ENCODE results near the gene XKR7. TPM values are rescaled to one million over a fixed set of nuclear protein-coding genes. Genes with fewer than 3 reads are reported as not detected.
"Not testable (repeated sequence)": the region's sequence is repeated elsewhere in the genome, so short reads cannot be mapped to it uniquely, and the experiment has no call there.

Gene XKR7, protein sequence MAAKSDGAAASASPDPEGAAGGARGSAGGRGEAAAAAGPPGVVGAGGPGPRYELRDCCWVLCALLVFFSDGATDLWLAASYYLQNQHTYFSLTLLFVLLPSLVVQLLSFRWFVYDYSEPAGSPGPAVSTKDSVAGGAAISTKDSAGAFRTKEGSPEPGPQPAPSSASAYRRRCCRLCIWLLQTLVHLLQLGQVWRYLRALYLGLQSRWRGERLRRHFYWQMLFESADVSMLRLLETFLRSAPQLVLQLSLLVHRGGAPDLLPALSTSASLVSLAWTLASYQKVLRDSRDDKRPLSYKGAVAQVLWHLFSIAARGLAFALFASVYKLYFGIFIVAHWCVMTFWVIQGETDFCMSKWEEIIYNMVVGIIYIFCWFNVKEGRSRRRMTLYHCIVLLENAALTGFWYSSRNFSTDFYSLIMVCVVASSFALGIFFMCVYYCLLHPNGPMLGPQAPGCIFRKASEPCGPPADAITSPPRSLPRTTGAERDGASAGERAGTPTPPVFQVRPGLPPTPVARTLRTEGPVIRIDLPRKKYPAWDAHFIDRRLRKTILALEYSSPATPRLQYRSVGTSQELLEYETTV
- not detected for polyA plus RNA-seq

DNA sequence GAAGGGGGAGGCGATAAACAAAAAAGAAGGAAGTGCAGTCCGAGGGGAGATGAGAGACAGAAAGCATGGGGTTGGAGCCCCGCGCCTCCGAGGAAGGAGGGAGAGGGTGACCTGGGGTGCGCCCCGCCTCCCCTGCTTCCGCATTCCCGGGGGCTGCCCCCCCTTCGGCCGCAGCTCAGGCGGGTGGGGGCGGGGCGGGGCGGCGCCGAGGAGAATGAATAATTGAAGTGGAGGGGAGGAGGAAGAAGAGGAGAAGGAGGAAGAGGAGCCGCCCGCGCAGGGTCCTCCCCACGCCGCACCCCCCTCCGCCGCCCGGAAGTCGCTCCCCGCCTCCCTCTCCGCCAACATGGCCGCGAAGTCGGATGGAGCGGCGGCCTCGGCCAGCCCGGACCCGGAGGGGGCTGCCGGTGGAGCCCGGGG, at the start of gene XKR7:
Gene XKR7, plus strand, starts transcription at position 322 of the 420 bp plus-strand sequence. Its CDS starts 25 bp downstream, at position 347.
- Mint-ChIP-seq H3K4me3 (peak within 1 kb of the TSS; percentile 83 to 95 (median 90)), H3K27ac (no peak within 1 kb of the TSS), H3K4me1 (peaks cover 6 to 8% of the 10 kb centered on the region in 2 donors), H3K27me3 (ENCODE audit: low read depth in 3 of 3) (peaks cover 14 to 44% (median 16%) of the 10 kb centered on the region in 3 donors), H3K9me3 (peaks cover 0 to 2% (median 0%) of the 10 kb centered on the region in 6 donors), H3K36me3 (peaks cover 0 to 8% (median 0%) of the 10 kb centered on the region in 3 donors)
- DNase-seq, result no peak

DNA sequence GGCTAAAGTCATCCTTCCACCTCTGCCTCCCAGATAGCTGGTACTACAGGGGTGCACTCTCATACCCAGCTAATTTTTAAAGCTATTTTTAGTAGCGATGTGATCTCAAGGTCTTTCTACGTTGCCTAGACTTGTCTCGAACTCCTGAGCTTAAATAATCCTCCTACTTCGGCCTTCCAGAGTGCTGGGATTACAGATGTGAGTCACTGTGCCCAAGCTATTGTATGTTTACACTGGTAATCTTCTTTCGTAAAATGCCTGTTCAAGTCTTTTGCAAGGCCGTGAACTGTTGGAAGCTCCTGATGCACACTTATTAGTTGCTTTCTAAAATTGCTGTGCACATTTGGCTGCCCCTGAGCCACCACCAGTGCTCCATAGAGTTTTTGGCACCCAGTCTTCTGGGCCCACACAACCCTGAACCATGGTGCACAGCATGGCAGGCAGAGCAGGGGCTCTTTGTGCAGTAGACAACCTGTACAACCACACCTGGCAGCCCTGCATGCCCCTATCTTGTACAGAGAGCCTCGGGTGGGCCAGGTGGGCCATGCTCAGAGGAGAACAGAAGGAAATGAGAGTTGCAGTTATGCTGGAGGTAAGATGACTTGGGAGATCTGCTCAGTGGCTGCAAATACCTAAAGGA, 49.4 kb upstream of the XKR7 start:
- Mint-ChIP-seq H3K4me3 (no peak overlapping the region), H3K27ac (no peak overlapping the region), H3K4me1 (no peaks in the 10 kb centered on the region), H3K36me3 (no peaks in the 10 kb centered on the region), H3K27me3 (ENCODE audit: low read depth in 3 of 3) (peaks cover 7 to 12% (median 12%) of the 10 kb centered on the region in 3 donors), H3K9me3 (peaks cover 0 to 1% (median 0%) of the 10 kb centered on the region in 6 donors)
- no peak for DNase-seq

DNA sequence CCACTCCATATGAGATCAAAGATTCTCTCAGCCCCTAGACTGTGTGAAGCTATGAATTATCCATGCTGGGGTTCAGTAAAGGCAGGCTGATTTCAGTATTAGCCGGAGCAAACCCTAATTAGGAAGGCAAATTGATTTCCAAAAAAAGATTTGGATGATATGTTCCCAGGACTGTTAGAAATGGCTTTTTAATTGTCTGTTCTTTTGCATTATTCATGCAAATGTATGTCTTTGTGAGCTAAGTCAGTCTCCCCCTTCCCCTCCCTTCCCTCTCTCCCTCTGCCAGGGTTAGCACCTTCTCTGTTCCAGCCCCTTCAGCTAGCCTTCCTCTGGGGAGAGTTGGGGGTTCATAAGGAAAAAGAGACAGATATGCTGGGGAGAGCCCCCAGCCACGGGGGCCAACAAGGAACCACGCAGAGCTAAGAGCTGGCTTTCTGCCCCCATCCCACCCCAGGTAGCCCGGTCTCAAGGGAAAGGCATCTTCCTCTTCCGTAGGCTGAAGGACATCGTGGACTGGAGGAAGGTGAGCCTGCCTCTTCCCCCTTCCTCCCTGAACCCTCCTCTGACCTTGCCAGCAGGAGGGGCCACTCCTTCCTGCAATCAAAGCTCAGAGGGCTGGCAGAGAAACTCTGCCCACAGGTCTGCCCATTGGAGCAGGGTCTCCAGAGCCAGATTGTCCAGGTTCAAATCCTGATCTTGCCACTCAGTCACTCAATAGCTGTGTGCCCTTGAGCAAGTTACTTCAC, 48.4 kb upstream of the XKR7 start:
- no peaks in the 10 kb centered on the region for H3K4me1 Mint-ChIP-seq
- no peaks in the 10 kb centered on the region for H3K36me3 Mint-ChIP-seq
- H3K27ac Mint-ChIP-seq, result no peak overlapping the region
- DNase-seq, result no peak
- peaks cover 0 to 1% (median 0%) of the 10 kb centered on the region in 6 donors for H3K9me3 Mint-ChIP-seq
- H3K27me3 Mint-ChIP-seq (ENCODE audit: low read depth in 3 of 3), result peaks cover 7 to 15% (median 12%) of the 10 kb centered on the region in 3 donors
- no peak overlapping the region for H3K4me3 Mint-ChIP-seq

DNA sequence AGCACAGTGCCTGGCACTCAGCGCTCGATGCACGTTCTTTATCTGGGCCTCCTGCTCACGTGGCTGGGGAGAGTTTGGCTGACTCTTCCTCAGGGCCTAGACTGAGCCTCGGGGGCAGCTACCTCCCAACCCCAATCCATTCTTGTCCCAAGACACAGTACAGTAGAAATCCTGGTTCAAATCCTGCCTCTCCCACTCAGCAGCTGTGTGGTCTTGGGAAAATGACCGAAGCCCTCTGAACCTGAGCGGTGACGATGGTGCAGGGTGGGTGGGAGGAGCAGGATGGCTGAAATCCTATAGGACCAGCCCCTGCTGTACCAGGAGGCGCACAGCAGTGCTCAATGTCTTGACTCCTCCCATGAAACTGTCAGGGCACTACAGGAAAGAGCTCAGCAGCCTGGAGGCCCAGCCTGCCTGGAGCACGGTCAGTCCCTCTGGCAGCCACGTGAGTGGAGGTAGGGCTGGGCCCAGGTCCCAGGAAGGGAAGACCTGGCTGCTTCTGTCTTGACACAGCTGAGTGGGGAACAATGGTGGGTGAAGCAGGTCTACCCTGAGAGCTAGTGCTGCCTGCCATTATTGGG, 47.6 kb upstream of the XKR7 start:
- no peaks in the 10 kb centered on the region for H3K36me3 Mint-ChIP-seq
- peaks cover 0 to 1% (median 0%) of the 10 kb centered on the region in 6 donors for H3K9me3 Mint-ChIP-seq
- no peak overlapping the region for H3K27ac Mint-ChIP-seq
- DNase-seq, result no peak
- peaks cover 7 to 15% (median 10%) of the 10 kb centered on the region in 3 donors for H3K27me3 Mint-ChIP-seq (ENCODE audit: low read depth in 3 of 3)
- no peaks in the 10 kb centered on the region for H3K4me1 Mint-ChIP-seq
- H3K4me3 Mint-ChIP-seq, result no peak overlapping the region

DNA sequence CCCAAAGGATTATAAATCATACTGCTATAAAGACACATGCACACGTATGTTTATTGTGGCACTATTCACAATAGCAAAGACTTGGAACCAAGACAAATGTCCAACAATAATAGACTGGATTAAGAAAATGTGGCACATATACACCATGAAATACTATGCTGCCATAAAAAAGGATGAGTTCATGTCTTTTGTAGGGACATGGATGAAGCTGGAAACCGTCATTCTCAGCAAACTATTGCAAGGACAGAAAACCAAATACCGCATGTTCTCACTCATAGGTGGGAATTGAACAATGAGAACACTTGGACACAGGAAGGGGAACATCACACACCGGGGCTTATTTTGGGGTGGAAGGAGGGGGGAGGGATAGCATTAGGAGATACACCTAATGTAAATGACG, 46.5 kb upstream of the XKR7 start:
- DNase-seq, H3K9me3 Mint-ChIP-seq, H3K4me1 Mint-ChIP-seq, H3K4me3 Mint-ChIP-seq, H3K36me3 Mint-ChIP-seq, H3K27ac Mint-ChIP-seq: not testable (repeated sequence)
- peaks cover 7 to 13% (median 10%) of the 10 kb centered on the region in 3 donors for H3K27me3 Mint-ChIP-seq (ENCODE audit: low read depth in 3 of 3)

DNA sequence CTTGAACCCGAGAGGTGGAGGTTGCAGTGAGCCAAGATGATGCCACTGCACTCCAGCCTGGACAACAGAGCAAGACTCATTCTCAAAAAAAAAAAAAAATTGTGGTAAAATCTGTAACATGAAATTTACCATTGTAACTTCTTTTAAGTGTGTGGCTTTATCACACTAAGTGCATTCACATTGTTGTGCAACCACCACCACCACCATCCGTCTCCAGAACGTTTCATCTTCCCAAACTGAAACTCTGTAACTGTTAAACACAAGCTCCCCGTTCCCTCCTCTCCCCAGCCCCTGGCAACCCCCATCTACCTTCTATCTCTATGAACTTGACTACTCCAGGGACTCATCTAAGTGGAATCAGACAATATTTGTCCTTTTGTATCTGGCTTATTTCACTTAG, 45.8 kb upstream of the XKR7 start:
- peaks cover 7 to 13% (median 10%) of the 10 kb centered on the region in 3 donors for H3K27me3 Mint-ChIP-seq (ENCODE audit: low read depth in 3 of 3)
- H3K4me1 Mint-ChIP-seq, result no peaks in the 10 kb centered on the region
- H3K4me3 Mint-ChIP-seq, result no peak overlapping the region
- no peaks in the 10 kb centered on the region for H3K36me3 Mint-ChIP-seq
- no peak overlapping the region for H3K27ac Mint-ChIP-seq
- H3K9me3 Mint-ChIP-seq, result peaks cover 0 to 1% (median 0%) of the 10 kb centered on the region in 6 donors
- DNase-seq, result no peak

DNA sequence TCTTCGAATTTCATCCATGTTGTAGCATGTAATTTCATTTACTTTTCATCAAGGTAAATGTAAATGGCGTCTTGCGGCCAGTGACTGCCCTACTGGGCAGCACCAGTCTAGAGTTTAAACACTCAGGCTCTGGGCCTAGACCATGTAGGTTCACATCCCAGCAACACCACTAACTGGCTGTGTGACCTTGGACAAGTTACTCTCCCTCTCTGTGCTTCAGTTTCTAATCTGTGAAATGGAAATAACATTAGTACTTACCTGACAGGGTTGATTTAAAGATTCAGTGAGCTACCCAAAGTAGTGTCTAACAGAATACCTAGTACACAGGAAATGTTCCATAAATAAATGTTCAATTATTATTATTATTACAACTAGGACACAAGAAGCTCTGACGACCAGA, 45.4 kb upstream of the XKR7 start:
- no peak overlapping the region for H3K27ac Mint-ChIP-seq
- DNase-seq, result no peak
- H3K9me3 Mint-ChIP-seq, result peaks cover 0 to 1% (median 0%) of the 10 kb centered on the region in 6 donors
- H3K4me1 Mint-ChIP-seq, result no peaks in the 10 kb centered on the region
- H3K4me3 Mint-ChIP-seq, result no peak overlapping the region
- no peaks in the 10 kb centered on the region for H3K36me3 Mint-ChIP-seq
- H3K27me3 Mint-ChIP-seq (ENCODE audit: low read depth in 3 of 3), result peaks cover 7 to 13% (median 12%) of the 10 kb centered on the region in 3 donors

DNA sequence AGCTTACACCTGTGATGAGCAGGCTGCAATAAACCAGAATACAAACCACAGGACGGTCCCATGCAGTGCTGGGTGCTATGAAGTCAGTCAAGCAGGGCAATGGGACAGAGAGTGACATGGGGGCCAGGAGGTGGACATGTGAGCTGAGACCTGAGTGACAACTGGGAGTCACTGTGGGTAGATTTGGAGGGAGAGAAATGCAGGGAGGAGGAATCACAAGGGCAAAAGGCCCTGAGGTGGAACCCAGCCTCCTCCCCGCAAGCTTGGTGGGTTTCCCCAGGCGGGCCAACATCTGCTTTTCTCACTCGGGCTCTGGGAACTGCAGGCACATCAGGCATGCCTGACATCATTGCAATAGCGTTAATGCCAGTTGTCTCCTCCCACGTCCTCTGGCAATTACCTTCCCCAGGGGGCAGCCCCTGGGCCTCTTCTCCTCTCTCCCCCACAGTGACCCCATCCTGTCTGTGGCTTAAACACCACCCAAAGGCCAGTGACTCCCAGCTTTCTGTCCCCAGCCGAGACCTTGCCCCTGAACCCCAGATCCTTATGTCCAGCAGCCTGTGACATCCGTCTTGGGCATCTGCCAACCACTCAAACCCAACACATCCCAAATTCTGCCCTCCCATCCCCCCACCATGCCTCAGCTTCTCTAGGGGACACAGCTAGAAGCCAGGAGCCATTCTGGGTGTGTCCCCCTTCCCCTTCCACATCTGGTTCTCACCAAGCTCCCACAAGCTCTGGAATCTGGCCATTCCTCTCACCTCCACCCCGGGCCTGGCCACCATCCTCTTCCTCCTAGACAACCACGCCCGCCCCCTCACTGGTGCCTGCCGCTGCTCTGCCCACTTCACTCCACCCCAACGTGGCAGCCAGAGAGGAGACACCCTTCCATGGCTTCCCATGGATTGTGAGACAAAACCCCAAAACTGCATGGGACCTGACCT, 44.3 kb upstream of the XKR7 start:
- Mint-ChIP-seq H3K9me3 (peaks cover 0 to 1% (median 0%) of the 10 kb centered on the region in 6 donors), H3K4me1 (no peaks in the 10 kb centered on the region), H3K4me3 (no peak overlapping the region), H3K36me3 (no peaks in the 10 kb centered on the region), H3K27ac (no peak overlapping the region), H3K27me3 (ENCODE audit: low read depth in 3 of 3) (peaks cover 2 to 10% (median 7%) of the 10 kb centered on the region in 3 donors)
- no peak for DNase-seq

DNA sequence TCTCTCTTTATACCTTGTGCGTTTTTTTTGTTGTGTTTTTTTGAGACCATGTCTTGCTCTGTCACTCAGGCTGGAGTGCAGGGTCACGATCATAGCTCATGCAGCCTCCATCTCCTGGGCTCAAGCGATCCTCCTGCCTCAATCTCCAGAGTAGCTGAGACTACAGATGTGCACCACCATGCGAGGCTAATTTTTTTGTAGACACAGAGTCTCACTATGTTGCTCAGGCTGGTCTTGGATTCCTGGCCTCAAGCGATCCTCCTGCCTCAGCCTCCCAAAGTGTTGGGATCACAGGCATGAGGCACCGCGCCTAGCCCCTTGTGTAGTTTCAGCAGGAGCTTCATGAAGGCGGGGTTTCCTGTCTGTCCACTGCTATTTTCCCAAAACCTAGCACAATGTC, 43.4 kb upstream of the XKR7 start:
- H3K27ac Mint-ChIP-seq, result no peak overlapping the region
- H3K9me3 Mint-ChIP-seq, result peaks cover 0 to 1% (median 0%) of the 10 kb centered on the region in 6 donors
- no peaks in the 10 kb centered on the region for H3K4me1 Mint-ChIP-seq
- H3K4me3 Mint-ChIP-seq, result no peak overlapping the region
- peaks cover 0 to 6% (median 5%) of the 10 kb centered on the region in 3 donors for H3K27me3 Mint-ChIP-seq (ENCODE audit: low read depth in 3 of 3)
- no peaks in the 10 kb centered on the region for H3K36me3 Mint-ChIP-seq
- no peak for DNase-seq

DNA sequence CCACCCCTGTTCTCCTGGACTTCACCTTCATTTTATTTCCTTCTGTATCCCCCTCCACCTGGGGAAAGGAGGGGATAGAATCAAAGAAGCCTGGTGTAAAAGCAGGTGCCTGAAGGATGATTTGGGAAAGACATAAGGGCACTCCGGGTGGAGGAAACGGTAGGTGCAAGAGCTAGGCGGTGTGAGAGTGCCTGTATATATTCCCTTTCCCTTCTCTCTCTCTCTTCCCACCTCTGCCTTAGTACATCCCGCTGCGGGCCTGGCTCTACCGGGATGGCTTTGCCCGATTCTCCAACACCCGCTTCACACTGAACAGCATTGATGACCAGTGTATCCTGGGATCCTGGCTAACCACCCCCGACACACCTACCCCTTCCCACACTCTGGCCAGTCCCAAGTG, 42.3 kb upstream of the XKR7 start:
- Mint-ChIP-seq H3K4me3 (no peak overlapping the region), H3K27ac (no peak overlapping the region), H3K4me1 (no peaks in the 10 kb centered on the region), H3K9me3 (peaks cover 0 to 1% (median 0%) of the 10 kb centered on the region in 6 donors), H3K36me3 (no peaks in the 10 kb centered on the region), H3K27me3 (ENCODE audit: low read depth in 3 of 3) (peaks cover 0 to 5% (median 3%) of the 10 kb centered on the region in 3 donors)
- no peak for DNase-seq

DNA sequence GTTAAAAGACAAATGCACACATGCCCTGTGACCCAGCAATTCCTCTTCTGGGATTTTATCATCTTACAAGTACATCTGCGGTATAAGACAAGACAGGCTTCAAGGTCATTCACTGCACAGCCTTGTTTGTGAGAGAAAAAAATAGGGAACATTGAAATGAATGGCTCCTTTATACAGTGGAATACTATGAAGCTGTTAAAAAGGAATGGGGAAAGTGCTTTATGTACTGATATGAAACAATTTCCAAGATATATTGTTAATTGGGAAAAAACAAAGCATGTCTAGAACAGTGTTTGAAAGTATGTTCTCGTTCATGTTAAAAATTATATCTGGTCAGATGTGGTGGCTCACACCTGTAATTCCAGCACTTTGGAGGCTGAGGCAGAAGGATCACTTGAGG, 41.5 kb upstream of the XKR7 start:
- H3K9me3 Mint-ChIP-seq, result no peaks in the 10 kb centered on the region
- H3K27ac Mint-ChIP-seq, result no peak overlapping the region
- no peaks in the 10 kb centered on the region for H3K36me3 Mint-ChIP-seq
- no peaks in the 10 kb centered on the region for H3K4me1 Mint-ChIP-seq
- H3K4me3 Mint-ChIP-seq, result no peak overlapping the region
- no peak for DNase-seq
- peaks cover 0 to 6% (median 5%) of the 10 kb centered on the region in 3 donors for H3K27me3 Mint-ChIP-seq (ENCODE audit: low read depth in 3 of 3)

DNA sequence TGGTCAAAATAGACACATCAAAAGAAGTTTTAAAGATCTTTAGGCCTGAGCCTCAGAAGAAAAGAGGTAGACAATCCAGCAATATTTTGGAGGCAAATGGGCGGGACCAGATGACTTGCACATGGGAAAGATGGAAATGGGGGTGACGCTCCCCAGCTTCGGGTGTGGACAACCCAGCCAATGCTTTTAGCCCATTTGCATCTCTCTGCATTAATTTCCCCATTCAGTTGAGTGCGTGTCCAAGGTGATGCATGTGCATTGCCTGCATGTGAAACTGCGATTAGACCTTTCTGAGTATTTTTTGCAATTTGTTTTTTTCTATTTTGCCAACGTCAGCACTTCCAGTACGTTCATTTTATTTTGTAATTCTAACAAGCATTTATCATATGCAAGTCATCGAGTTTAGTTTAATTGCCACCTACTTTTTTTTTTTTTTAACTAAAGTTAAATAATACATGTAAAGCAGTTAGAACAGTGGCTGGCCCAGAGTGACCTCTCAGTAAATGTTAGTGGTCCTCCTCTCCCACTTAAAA, 40.3 kb upstream of the XKR7 start:
- no peak for DNase-seq
- H3K9me3 Mint-ChIP-seq, result no peaks in the 10 kb centered on the region
- H3K4me1 Mint-ChIP-seq, result no peaks in the 10 kb centered on the region
- H3K4me3 Mint-ChIP-seq, result no peak overlapping the region
- peaks cover 0 to 6% (median 5%) of the 10 kb centered on the region in 3 donors for H3K27me3 Mint-ChIP-seq (ENCODE audit: low read depth in 3 of 3)
- H3K36me3 Mint-ChIP-seq, result no peaks in the 10 kb centered on the region
- no peak overlapping the region for H3K27ac Mint-ChIP-seq
